ENCODE measurements around the gene UBE2I. TPM values are rescaled to one million over a fixed set of nuclear protein-coding genes. Genes with fewer than 3 reads are reported as not detected.

Gene UBE2I
- total RNA-seq, 4 donors from 2014 or later: 72.0 to 165 (median 107) TPM

- H3K9me3 ChIP-seq: no peaks in the 10 kb centered on the region
- no peak for DNase-seq (ENCODE audit: low spot score in 2 of 2)
- H3K4me3 ChIP-seq: no peak overlapping the region
- H3K27ac ChIP-seq: no peak overlapping the region
- TF ChIP-seq EP300 (IDR thresholded peaks at IDR 0.05) (no peak), CTCF (IDR thresholded peaks at IDR 0.05) (no peak), POLR2A (IDR thresholded peaks at IDR 0.05) (no peak), POLR2AphosphoS5 (IDR thresholded peaks at IDR 0.05) (no peak)
- peaks cover 34% of the 10 kb centered on the region for H3K27me3 ChIP-seq
- WGBS: 40% methylated on average over 1 of the region's 36 CpGs
- H3K36me3 ChIP-seq: no peaks in the 10 kb centered on the region
- H3K4me1 ChIP-seq: peaks cover 24% of the 10 kb centered on the region
Observed at GRCh38 chr16:1340730-1341494, 31.5 kb downstream of the UBE2I start.

- H3K36me3 ChIP-seq: no peaks in the 10 kb centered on the region
- H3K4me3 ChIP-seq: no peak overlapping the region
- no peak for DNase-seq (ENCODE audit: low spot score in 2 of 2)
- H3K27ac ChIP-seq: no peak overlapping the region
- H3K4me1 ChIP-seq: peaks cover 24% of the 10 kb centered on the region
- H3K27me3 ChIP-seq: peaks cover 25% of the 10 kb centered on the region
- no peaks in the 10 kb centered on the region for H3K9me3 ChIP-seq
- TF ChIP-seq POLR2AphosphoS5 (IDR thresholded peaks at IDR 0.05): no peak
- TF ChIP-seq CTCF (IDR thresholded peaks at IDR 0.05): no peak
- no peak for TF ChIP-seq POLR2A (IDR thresholded peaks at IDR 0.05)
- no peak for TF ChIP-seq EP300 (IDR thresholded peaks at IDR 0.05)
- WGBS: 84% methylated on average over 5 of the region's 39 CpGs
Observed at GRCh38 chr16:1341495-1342420, 32.3 kb downstream of the UBE2I start.

- Histone ChIP-seq H3K27me3 (peaks cover 15% of the 10 kb centered on the region), H3K4me3 (peak overlapping the region; percentile 31), H3K4me1 (peaks cover 34% of the 10 kb centered on the region), H3K36me3 (no peaks in the 10 kb centered on the region), H3K27ac (no peak overlapping the region), H3K9me3 (no peaks in the 10 kb centered on the region)
- WGBS: under 1% methylated on average over 29 of the region's 49 CpGs
- TF ChIP-seq EP300 (IDR thresholded peaks at IDR 0.05): no peak
- no peak for TF ChIP-seq POLR2A (IDR thresholded peaks at IDR 0.05)
- no peak for TF ChIP-seq CTCF (IDR thresholded peaks at IDR 0.05)
- no peak for TF ChIP-seq POLR2AphosphoS5 (IDR thresholded peaks at IDR 0.05)
- peak; percentile 94 to 97 for DNase-seq (ENCODE audit: low spot score in 2 of 2)
Observed at GRCh38 chr16:1342526-1343427, 33.3 kb downstream of the UBE2I start.

- Histone ChIP-seq H3K27me3 (peaks cover 7% of the 10 kb centered on the region), H3K27ac (no peak overlapping the region), H3K4me1 (peaks cover 40% of the 10 kb centered on the region), H3K4me3 (peak overlapping the region; percentile 31), H3K36me3 (peaks cover 6% of the 10 kb centered on the region), H3K9me3 (no peaks in the 10 kb centered on the region)
- WGBS: 59% methylated on average over 37 of the region's 44 CpGs
- no peak for TF ChIP-seq POLR2AphosphoS5 (IDR thresholded peaks at IDR 0.05)
- no peak for TF ChIP-seq POLR2A (IDR thresholded peaks at IDR 0.05)
- no peak for TF ChIP-seq EP300 (IDR thresholded peaks at IDR 0.05)
- DNase-seq (ENCODE audit: low spot score in 2 of 2): no peak
Observed at GRCh38 chr16:1343428-1344242, 34.2 kb downstream of the UBE2I start.
